Activated T-helper 1 cell treated with anti-CD3 and anti-CD28 coated beads, Interleukin-12 subunit alpha, Interleukin-12 subunit beta, Interleukin-2, Interleukin-4 antibody, amounts not matched to agents 30 ng/mL and 10 ng/mL and 1 ng/mL, durations not matched to agents 14 hours and 24 hours and 36 hours (primary cell): ENCODE measurements around the gene TPX2. TPM values are rescaled to one million over a fixed set of nuclear protein-coding genes. Genes with fewer than 3 reads are reported as not detected.
"Not testable (repeated sequence)": the region's sequence is repeated elsewhere in the genome, so short reads cannot be mapped to it uniquely, and the experiment has no call there.

Experiments used
- DNase-seq: peaks from one replicate; pipeline ENCODE4 v3.0.0; 2021; ENCODE audit warnings: low spot score
- H3K27ac Mint-ChIP-seq: one replicate; pipeline ENCODE4 v1.8.0; 2021; ENCODE audit warnings: mild to moderate bottlenecking, mixed read lengths
- H3K27me3 Mint-ChIP-seq: one replicate; pipeline ENCODE4 v1.8.0; 2022; ENCODE audit warnings: mild to moderate bottlenecking, moderate library complexity, mixed read lengths; ENCODE audit not compliant: insufficient read depth
- H3K36me3 Mint-ChIP-seq: one replicate; pipeline ENCODE4 v1.8.0; 2021; ENCODE audit warnings: low read depth, mixed read lengths
- H3K4me1 Mint-ChIP-seq: one replicate; pipeline ENCODE4 v1.8.0; 2021; ENCODE audit warnings: low read depth, mixed read lengths
- H3K4me3 Mint-ChIP-seq: one replicate; pipeline ENCODE4 v1.8.0; 2021; ENCODE audit warnings: mild to moderate bottlenecking, moderate library complexity, mixed read lengths
- H3K9me3 Mint-ChIP-seq: one replicate; pipeline ENCODE4 v1.8.0; 2021; ENCODE audit warnings: mixed read lengths
- intact Hi-C: fragments of 100-400 bp; cut with micrococcal nuclease; formaldehyde crosslinking; loops from one replicate; pipeline ENCODE4 v1.15.1; 2024
- total RNA-seq: library from RNA; stranded (reverse); gene quantifications from 2 replicates; pipeline ENCODE4 v1.2.3, GENCODE V29; 2022

The TPX2 gene
- total RNA-seq, 1 donor from 2014 or later: 54.4 TPM

DNA sequence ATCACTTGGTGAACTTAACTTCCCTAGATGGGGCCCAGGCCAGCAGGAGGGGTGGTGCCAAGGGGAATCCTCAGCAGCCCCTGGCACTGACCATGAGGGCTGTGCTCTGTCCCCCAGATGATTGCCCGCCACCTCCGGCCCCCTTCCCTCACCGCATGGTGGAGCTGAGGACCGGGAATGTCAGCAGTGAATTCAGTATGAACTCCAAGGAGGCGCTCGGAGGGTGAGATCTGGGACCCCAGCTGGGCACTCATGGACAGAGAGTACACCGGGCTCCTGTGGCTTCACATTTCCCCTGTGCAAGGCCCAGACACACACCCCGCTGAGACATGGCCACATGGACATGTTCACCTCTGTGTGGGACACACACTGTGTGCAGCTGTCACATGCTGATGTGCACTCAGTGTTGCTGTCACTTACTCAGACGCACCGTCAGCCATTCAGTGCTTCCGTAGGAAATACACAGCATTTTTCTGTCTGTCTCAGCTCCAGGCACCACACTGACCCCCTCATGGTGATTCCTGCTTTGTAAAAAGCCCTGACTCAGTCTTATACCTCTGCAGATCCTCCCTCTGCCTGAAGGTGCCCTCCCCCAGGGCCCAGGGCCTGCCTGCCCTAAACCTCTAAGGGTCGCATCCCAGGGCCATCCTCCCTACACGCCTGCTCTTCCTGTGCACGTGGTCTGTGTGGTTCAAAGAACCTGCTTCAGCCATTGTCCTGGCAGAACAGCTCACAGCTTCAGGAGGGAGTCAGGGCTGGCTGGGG is 84.5 kb downstream of the TPX2 start:
- Mint-ChIP-seq H3K4me3 (no peak overlapping the region), H3K36me3 (no peaks in the 10 kb centered on the region), H3K27me3 (peaks cover 1% of the 10 kb centered on the region), H3K4me1 (no peaks in the 10 kb centered on the region), H3K27ac (no peak overlapping the region), H3K9me3 (no peaks in the 10 kb centered on the region)
- intact Hi-C loops: loop anchor here (1.0 kb wide), 1 partner anchor 23 kb away; no protein-coding TSS in a partner anchor
- no peak for DNase-seq

DNA sequence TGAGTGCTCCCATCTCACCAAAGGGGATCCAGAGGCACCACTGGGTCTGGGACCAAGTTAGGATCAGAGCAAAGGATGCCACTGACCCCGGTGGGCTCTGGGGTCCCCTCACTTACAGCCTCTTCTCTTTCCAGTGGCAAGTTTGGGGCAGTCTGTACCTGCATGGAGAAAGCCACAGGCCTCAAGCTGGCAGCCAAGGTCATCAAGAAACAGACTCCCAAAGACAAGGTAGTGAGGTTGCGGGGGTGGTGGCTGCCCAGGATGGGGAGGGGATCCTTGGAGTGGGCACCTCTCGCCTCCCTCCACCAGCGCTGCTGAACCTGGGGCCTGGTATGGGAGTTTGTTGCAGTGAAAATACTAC is 85.0 kb downstream of the TPX2 start:
- Mint-ChIP-seq H3K9me3 (no peaks in the 10 kb centered on the region), H3K36me3 (no peaks in the 10 kb centered on the region), H3K4me3 (no peak overlapping the region), H3K27ac (no peak overlapping the region), H3K4me1 (no peaks in the 10 kb centered on the region), H3K27me3 (peaks cover 1% of the 10 kb centered on the region)
- no peak for DNase-seq
- intact Hi-C loops: no loop called here

DNA sequence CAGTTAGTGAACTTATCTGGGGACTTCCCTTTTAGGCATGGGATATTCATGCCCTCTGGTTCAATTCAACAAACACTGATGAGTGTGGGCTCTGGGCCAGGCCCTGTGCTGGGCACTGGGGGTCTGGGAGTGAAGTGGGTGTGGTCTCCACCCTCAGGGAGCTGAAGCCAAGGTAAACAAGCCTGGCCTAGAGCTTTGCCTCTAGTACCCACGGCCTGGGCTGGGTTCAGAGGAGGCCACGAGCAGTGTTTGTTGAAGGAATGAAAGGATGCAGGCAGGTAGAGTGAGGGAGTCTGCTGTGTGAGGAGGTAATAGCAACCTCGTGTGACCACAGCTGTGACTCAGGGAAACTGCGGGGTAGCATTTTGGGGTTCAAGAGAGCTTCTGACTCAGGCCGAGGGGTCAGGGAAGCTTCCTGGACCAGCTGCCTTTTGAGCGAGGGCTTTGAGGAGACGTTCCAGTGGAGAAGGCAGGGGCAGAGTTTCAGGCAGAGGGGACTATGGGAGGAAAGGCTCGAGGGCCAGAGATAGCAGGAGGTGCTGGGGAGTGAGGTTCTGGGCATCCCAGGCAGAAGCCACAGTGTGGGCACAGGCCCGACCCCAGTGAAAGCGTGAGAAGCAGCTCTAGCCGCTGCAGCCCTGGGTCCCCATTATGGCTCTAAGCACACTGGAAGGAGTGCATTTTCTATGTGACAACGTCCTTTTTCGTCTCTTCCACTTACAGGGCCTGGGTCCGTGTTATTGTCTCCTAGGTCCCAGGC is 85.6 kb downstream of the TPX2 start:
- Mint-ChIP-seq H3K36me3 (no peaks in the 10 kb centered on the region), H3K4me1 (no peaks in the 10 kb centered on the region), H3K27ac (no peak overlapping the region), H3K9me3 (no peaks in the 10 kb centered on the region), H3K27me3 (peaks cover 1% of the 10 kb centered on the region), H3K4me3 (no peak overlapping the region)
- DNase-seq: no peak
- intact Hi-C loops: no loop called here

DNA sequence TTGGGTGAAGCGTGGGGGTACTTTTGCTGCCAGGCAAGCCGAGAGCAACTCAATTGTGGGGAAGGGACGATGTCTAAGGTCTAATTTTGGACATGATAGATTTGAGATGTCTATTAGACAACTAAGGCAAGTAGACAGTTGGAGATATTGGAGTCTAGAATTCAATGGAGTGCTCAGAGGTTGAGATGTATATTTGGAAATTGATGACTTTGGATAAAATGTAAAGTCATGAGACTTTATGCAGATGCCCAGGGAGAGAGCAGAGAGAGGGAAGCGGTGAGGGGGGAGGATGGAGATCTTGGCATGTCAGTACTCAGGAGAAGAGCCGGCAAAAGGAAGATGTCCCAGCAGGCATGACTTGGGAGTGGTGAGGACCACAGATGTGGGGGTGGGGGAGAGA is 87.0 kb downstream of the TPX2 start:
- Mint-ChIP-seq H3K36me3 (no peaks in the 10 kb centered on the region), H3K4me1 (no peaks in the 10 kb centered on the region), H3K9me3 (no peaks in the 10 kb centered on the region), H3K27ac (no peak overlapping the region), H3K4me3 (no peak overlapping the region), H3K27me3 (peaks cover 1% of the 10 kb centered on the region)
- intact Hi-C loops: no loop called here
- no peak for DNase-seq

DNA sequence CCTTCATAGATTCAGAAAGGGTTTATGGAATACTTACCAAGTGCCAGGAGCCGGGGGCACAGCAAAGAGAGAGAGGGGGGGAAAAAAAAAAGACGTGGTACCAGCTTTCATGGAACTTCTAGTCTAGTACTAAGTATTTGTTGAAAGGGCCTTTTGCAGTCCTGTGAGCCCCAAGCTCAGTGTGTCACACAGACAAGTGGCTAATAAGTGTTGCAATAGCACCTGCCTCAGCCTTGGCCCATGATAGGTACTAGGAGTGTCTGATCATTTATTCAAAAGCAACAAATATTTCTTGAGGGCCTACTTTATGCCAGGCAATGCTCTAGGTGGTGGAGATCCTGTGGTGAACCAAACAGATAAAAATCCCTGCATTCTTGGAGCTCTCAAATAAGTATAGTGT is 88.0 kb downstream of the TPX2 start:
- Mint-ChIP-seq H3K4me1 (no peaks in the 10 kb centered on the region), H3K36me3 (no peaks in the 10 kb centered on the region)
- intact Hi-C loops: no loop called here

DNA sequence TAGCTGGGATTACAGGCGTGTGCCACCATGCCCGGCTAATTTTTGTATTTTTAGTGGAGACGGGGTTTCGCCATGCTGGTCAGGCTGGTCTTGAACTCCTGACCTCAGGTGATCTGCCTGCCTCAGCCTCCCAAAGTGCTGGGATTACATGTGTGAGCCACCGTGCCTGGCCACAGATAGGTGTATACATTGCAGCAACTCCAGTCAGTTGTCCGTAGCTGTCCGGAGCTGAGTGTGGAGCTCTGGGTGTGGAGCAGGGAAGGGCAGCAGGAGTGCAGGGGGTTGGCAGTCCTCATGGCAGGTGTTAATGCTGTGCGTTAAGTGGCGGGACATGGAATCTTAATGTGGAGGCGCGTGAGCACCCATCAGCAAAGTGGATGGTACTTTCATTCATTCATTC is 88.9 kb downstream of the TPX2 start:
- H3K4me1 Mint-ChIP-seq, intact Hi-C loops, H3K27me3 Mint-ChIP-seq, H3K36me3 Mint-ChIP-seq, H3K9me3 Mint-ChIP-seq, DNase-seq, H3K4me3 Mint-ChIP-seq, H3K27ac Mint-ChIP-seq: not testable (repeated sequence)

More for the DNA sequence above, 88.0 kb downstream of the TPX2 start:
- Mint-ChIP-seq H3K4me3 (no peak overlapping the region), H3K27ac (no peak overlapping the region), H3K27me3 (peaks cover 1% of the 10 kb centered on the region), H3K9me3 (no peaks in the 10 kb centered on the region)
- DNase-seq: no peak

DNA sequence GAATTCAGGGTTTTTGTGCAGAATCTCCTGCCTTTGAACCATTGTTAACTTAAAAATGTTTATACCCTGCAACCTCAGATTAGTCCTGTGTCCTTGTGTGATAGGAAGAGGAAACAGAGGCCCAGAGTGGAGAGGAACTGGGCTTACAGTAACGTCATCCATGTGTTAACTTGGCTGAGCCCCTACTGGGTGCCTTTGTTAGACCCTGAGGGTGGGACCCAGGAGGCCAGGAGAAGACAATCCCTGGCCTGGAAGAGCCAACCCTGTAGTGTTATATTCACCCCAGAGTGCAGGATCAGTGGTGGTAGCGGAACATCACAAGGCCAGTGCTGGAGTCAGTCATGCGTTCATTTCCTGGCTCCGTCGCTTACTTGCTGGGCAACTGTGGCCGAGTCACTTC is 90.6 kb downstream of the TPX2 start:
- no peak for DNase-seq
- no peak overlapping the region for H3K4me3 Mint-ChIP-seq
- H3K27ac Mint-ChIP-seq: no peak overlapping the region
- no peaks in the 10 kb centered on the region for H3K4me1 Mint-ChIP-seq
- intact Hi-C loops: no loop called here
- no peaks in the 10 kb centered on the region for H3K36me3 Mint-ChIP-seq
- no peaks in the 10 kb centered on the region for H3K9me3 Mint-ChIP-seq
- no peaks in the 10 kb centered on the region for H3K27me3 Mint-ChIP-seq

DNA sequence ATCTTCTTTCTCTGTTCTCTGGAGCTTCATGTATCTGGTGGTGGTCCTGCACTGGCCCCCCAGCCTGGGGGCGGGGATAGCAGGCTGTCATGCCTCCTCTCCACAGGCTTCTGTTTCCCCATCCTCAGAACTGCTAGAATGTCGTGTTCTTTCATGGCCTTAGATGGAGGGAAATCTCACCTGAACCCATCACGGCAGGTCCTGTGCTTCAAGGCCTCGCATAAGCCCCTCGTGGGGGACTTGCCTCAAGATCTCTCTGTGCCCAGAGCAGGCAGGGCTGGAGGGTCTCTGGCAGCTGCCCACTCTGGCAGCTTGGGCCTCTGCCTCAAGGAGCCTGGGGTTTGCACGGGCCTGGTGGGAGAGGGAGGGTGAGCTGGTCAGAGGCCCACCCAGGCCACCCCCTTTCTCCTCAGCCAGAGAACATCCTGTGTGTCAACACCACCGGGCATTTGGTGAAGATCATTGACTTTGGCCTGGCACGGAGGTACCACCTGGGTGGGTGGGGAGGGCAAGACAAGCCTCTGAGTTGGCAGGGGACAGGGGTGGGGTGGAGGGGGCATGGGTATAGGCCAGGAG is 91.4 kb downstream of the TPX2 start:
- Mint-ChIP-seq H3K4me3 (no peak overlapping the region), H3K36me3 (no peaks in the 10 kb centered on the region), H3K9me3 (no peaks in the 10 kb centered on the region), H3K27me3 (no peaks in the 10 kb centered on the region), H3K27ac (no peak overlapping the region), H3K4me1 (no peaks in the 10 kb centered on the region)
- no peak for DNase-seq
- intact Hi-C loops: no loop called here

DNA sequence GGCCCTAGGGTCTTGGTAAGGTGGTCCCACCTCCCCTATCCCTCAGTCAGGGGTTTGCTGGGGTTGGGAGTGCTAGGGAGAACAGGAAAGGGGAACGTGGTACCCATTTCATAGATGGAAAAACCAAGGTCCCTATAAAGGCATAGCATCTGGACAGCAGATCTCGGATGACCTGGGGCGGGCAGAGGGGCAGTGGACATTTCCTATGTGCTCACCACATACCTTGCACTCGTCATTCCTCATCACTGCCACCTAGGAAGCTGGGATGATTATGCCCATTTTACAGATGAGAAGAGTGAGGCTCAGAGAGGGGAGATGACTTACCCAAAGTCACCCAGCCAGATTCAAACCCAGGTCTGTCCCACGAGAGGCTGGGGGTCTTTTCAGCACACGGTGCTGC is 92.1 kb downstream of the TPX2 start:
- no peak overlapping the region for H3K4me3 Mint-ChIP-seq
- no peaks in the 10 kb centered on the region for H3K9me3 Mint-ChIP-seq
- no peaks in the 10 kb centered on the region for H3K36me3 Mint-ChIP-seq
- H3K27ac Mint-ChIP-seq: no peak overlapping the region
- peaks cover 3% of the 10 kb centered on the region for H3K4me1 Mint-ChIP-seq
- no peak for DNase-seq
- intact Hi-C loops: no loop called here
- no peaks in the 10 kb centered on the region for H3K27me3 Mint-ChIP-seq

DNA sequence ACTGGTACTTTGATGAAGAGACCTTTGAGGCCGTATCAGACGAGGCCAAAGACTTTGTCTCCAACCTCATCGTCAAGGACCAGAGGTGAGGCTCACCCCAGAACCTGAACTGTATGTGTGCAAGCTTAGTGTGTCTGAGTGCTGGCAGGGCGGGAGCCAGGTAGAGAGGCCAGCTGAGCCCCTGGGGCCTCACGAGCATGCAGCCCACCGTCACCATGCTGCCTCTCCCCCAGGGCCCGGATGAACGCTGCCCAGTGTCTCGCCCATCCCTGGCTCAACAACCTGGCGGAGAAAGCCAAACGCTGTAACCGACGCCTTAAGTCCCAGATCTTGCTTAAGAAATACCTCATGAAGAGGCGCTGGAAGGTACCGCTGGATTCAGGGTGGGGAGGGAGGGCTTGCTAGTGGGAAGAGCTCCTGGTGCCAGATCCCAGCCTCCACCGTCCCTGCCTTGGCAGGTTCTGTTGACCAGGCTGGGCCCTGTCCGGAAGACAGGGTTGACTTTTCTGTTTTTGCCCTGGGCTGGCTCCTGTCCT is 92.7 kb downstream of the TPX2 start:
- no peaks in the 10 kb centered on the region for H3K27me3 Mint-ChIP-seq
- H3K4me1 Mint-ChIP-seq: peaks cover 7% of the 10 kb centered on the region
- no peak for DNase-seq
- H3K9me3 Mint-ChIP-seq: no peaks in the 10 kb centered on the region
- intact Hi-C loops: no loop called here
- no peak overlapping the region for H3K4me3 Mint-ChIP-seq
- no peaks in the 10 kb centered on the region for H3K36me3 Mint-ChIP-seq
- H3K27ac Mint-ChIP-seq: no peak overlapping the region

DNA sequence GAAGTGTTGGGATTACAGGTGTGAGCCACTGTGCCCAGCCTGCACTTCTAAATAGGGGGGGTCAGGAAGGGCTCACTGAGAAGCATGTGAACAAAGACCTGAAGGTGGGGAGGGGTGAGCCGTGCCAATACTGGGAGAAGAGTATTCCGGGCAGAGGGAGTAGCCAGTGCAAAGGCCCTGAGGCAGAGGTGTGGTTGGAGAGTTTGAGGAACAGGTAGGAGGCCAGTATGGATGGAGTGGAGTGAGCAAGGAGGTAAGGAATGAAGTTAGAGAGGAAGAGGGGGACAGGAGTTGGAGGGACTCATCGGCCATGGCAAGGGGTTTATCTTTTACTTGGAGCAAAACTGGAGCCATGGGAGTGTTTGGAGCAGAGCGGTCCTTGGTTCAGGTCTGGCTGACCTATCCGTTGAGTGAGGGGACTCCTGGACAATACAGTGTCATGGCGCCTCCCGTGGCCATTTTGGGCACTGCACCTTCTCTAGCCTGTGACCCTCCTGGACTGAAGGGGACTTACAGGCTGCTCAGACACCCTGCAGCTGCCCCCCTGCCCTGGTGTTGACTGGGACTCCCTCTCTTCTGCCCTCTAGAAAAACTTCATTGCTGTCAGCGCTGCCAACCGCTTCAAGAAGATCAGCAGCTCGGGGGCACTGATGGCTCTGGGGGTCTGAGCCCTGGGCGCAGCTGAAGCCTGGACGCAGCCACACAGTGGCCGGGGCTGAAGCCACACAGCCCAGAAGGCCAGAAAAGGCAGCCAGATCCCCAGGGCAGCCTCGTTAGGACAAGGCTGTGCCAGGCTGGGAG is 94.2 kb downstream of the TPX2 start:
- H3K27me3 Mint-ChIP-seq: no peaks in the 10 kb centered on the region
- H3K4me3 Mint-ChIP-seq: no peak overlapping the region
- no peak overlapping the region for H3K27ac Mint-ChIP-seq
- H3K9me3 Mint-ChIP-seq: no peaks in the 10 kb centered on the region
- H3K4me1 Mint-ChIP-seq: peaks cover 7% of the 10 kb centered on the region
- H3K36me3 Mint-ChIP-seq: no peaks in the 10 kb centered on the region
- peak; percentile 32 for DNase-seq
- intact Hi-C loops: no loop called here

DNA sequence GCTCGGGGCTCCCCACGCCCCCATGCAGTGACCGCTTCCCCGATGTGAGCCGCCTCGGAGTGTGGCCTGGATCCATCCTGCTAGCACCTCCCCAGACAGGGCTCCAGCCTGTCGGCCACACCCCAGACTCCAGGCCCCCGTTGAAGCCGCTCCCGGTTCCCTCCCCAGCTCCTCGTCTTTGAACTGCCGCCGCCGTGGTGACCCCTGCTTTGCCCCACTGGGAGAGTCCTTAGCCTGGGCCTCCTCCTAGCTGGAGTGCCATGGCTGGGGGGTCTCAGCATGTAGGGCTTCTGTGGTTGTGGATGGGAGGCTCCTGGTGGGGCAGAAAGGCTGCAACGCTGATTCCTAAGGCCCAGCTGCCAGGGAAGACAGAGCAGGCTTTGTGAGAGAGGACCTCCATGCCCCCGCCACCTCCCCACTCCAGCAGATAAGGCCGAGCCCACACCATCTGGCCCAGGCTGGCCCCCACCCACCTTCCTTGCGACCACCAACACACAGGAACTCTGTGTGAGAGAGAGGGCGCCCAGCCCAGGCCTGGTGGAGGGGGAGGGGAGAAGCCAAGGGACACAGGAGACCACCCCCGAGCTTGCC is 94.9 kb downstream of the TPX2 start:
- H3K4me1 Mint-ChIP-seq: peaks cover 7% of the 10 kb centered on the region

More for the DNA sequence above, 94.9 kb downstream of the TPX2 start:
- Mint-ChIP-seq H3K36me3 (no peaks in the 10 kb centered on the region), H3K27ac (no peak overlapping the region), H3K4me3 (no peak overlapping the region), H3K9me3 (no peaks in the 10 kb centered on the region), H3K27me3 (no peaks in the 10 kb centered on the region)
- intact Hi-C loops: no loop called here
- DNase-seq: no peak
